Stimulated activated CD8-positive, alpha-beta memory T cell treated with anti-CD3 and anti-CD28 coated beads, Interleukin-7, amount 100 ng/mL, for 4 hours (primary cell): Measurements from ENCODE around the gene SMAD7.

Source experiments
- DNase-seq, 2 donors: peaks; one replicate each; pipeline ENCODE4 v3.0.0-alpha.2; 2020; ENCODE audit warnings: low read depth in 2 of 2

Gene SMAD7

GRCh38 chr18:48944634-48945033, 6.1 kb downstream of the SMAD7 start:
- no peak for DNase-seq

GRCh38 chr18:48943736-48944527, 6.8 kb downstream of the SMAD7 start:
- DNase-seq, result no peak

- DNase-seq, result no peak
These were observed 7.4 kb downstream of the SMAD7 start for GRCh38 chr18:48943333-48943732.

DNA sequence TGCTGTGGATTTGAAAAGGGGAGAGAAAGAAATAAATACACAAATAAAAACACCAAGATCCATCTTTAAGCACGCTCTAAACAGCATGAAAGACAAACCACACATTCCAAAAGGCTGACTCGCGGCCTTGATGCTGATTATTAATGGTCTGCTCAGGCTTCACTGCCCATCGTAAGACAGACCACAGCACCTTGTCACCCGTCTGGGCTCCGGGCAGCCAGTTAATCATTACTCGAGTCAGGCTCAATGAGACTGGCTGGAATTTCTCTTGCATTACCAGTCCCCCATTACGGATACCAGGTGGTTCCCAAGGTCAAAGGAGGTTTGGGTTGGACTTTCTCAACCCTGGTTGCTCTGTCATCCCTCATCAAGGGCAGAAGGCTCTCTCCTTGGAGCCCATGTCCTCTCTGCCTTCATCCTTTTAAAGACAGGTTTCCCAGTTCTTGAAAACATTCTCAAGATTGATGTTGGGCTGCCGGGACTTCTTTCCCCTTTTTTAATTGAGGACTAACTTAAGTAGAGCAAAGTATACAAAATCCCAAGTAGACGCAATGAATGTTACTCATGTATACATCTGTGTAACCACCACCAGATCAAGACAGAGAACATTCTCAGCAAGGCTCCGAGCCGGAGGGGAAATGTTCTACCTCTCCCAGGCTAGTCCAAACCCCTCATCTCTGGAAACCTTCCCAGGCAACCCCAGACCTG, 8.1 kb downstream of the SMAD7 start:
- DNase-seq, result no peak

DNA sequence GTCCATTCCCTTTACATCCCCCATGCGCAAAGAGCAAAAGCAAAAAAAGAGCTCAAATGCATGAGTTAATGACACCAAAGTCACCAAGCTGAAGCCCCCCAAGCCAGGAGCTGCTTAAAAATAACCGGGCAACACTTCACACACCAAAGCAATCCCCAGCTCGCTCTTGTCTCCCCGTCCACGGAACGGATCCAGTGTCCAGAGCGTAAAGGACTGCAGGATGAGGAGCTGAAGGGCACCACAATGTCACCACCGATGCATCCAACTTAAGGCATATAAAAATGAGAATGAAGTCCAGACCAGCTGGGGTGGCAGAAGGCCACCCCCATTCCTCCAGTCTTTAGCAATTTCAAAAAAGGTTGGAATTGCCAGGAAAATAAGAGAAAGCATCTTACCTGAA, 8.7 kb downstream of the SMAD7 start:
- no peak for DNase-seq

- no peak for DNase-seq
These were observed 9.1 kb downstream of the SMAD7 start for GRCh38 chr18:48941672-48942071.

GRCh38 chr18:48940854-48941611, 9.7 kb downstream of the SMAD7 start:
- peak; percentile 82 for DNase-seq

DNA sequence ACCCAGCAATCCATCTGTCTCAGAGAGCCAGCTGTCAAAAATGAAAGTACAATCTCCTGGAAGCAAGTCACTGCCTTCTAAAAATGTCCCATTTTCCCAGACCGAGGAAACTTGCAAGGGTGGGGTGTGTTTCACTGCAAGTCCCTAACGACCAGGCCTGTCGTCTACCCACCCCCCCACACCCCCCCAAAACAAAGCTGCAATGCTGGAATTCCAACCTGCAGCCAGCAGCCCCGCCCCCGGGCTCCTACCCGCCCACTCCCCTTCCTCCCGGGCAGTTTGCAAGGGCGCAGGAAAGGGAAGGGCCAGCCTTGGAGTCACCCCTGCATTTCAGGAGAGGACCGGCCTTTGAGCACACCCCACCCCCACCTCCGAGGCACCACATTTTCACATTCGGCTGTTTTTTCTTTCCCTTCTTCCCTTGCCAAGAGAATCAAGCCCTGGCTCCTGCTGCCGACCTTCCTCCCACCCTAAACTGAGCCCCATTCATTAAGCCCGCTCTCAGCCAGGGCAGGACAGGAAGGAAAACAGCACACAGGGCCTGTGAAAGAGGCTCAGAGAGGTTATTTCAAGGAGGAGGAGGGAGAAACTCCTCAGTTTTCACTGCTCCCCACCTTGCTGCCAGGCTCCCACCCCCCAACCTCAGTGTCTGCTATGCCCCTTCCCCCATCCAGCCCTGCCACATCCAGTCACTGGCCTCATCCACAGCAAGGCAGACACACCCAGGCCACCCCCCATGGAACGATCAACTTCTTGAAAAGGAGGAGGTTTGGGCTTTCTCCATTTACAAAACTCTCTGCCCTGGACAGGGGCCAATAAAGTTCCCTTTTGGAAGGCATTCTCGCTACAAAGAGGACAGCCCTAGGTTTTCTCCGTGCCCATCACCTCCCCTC, 11.3 kb downstream of the SMAD7 start:
- DNase-seq, result no peak

DNA sequence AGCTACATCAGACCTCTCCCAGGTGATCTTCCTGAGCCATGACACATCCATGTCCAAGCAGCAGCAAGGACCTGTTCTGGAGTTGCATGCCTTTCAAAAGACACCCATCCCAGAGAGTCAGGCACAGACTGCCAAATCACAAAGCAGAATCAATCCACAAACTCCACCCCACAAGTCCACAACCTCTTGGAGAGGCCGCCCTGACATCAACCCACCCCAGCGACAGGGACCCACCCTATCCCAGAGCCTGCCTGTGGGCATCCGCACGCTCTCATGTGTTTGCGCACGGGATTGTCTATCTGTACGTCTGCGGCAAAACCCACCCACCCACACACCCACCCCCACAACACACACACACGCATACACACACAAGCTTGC, 11.9 kb downstream of the SMAD7 start:
- no peak for DNase-seq

GRCh38 chr18:48937869-48938750, 12.7 kb downstream of the SMAD7 start:
- no peak for DNase-seq

DNA sequence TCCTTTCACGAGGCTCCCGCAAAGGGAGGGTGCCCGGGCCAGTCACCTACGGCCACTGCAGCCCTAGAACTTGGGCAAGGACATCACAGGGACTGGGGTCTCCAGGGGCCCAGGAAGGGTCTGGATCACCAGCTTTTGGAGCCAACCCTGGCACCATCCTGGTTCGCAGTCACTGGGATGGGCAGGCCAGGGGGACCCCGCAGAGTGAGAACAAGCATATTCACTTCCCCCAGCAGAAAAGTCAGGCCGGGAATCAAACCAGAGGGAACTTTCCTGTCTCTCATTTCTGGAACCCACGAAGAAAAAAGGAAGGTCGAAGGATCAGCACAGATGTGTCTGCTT, 15.4 kb downstream of the SMAD7 start:
- DNase-seq, result no peak

- DNase-seq, result no peak
These were observed 15.9 kb downstream of the SMAD7 start for GRCh38 chr18:48934723-48935432.

DNA sequence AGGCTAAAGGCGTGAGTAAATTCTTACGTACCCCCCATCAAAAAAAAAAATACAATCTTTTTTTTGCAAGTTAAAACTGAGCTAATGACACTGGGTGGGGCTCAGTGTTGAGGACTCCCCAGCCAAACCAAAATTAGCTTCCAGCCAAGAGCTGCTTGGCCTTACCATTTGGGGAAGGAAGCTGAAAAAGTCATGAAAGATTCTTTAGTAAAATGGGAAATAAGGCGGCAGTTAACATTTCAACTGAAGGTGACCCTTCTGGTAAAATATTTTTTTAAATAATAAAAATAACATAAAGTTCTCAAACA, 16.4 kb downstream of the SMAD7 start:
- no peak for DNase-seq

- DNase-seq, result no peak
These were observed 17.0 kb downstream of the SMAD7 start for GRCh38 chr18:48933578-48934414.

GRCh38 chr18:48932822-48933510, 17.8 kb downstream of the SMAD7 start:
- no peak for DNase-seq

DNA sequence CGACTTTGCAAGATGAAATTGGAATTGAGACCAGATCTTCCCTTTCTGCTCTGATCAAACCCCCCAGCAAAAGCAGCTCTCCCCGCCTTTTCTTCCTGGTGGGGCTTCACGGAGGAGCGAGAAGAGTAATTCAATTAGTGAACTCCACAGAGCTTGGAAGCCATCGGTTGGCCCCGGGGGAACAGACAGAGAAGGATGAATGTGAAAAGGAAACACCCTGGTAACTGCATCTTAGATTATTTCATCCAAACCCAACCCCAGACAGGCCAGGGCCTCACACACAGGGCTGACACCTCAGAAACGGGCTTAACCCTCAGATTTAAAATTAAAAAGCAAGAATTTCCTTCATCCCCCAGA, 18.3 kb downstream of the SMAD7 start:
- no peak for DNase-seq

DNA sequence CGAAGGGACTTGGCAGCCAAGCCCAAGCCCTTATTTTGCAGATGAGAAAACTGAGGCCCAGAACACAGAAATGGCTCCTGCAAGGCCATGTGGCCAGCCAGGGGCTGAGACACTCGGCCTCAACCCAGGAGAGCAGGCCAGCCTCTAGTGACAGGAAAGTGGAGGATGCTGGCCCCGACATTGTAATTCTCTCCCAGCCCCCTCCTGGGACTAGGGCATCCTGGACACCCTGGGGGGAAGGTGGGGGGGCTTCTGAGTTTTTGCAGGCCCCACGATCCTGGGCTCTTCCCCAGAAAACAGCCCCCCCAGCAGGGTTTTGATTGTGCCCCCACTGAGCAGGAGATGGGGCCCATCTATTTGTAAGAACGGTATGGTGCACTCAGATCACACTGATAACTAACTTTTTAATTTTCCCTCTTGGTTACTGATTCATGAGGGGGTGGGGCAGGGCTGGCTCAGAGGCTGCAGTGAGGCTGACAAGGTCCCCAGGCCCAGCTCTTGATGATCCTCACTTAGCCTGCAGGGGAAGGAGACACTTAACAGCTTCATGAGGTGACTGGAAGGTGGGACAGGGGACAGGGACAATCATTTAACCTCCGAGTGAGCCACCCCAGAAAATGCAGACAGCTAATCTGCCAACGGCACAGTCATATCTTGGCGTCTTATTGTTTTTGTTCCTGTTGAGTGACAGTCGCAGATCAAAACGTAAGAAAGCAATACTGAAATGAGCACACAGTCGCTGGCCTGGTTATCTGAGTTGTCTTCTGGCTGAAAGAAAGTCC, 18.9 kb downstream of the SMAD7 start:
- DNase-seq, result no peak

DNA sequence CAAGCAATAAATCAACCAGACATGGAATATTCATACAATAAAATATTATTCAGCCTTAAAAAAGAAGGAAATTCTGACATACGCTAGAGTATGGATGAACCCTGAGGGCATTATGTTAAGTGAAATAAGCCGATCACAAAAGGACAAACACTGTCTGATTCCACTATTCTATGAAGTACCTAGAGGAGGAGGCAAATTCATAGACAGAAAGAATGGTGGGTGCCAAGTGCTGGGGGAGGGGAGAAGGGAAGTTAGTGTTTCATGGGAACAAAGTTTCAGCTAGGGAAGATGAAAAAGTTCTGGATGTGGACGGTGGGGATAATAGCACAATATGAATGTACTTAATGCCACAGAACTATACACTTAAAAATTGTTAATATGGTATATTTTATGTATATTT, 19.8 kb downstream of the SMAD7 start:
- no peak for DNase-seq
